Effector memory CD8-positive, alpha-beta T cell (primary cell): Measurements from ENCODE around the gene PCSK5.
"Not testable (repeated sequence)": the region's sequence is repeated elsewhere in the genome, so short reads cannot be mapped to it uniquely, and the experiment has no call there.

ENCODE experiments used
- ATAC-seq: fragments of 150-1000 bp; cut with Tn5 transposase; replicated peaks from 2 replicates; pipeline ENCODE4 v1.10.0; 2021; ENCODE audit warnings: mild to moderate bottlenecking, moderate library complexity
- DNase-seq, 3 experiments: peaks; one replicate each; pipeline ENCODE4 v3.0.0; 2021
- H3K27ac Mint-ChIP-seq, 2 donors: one replicate each; pipeline ENCODE4 v1.8.0; 2022; ENCODE audit warnings: mild to moderate bottlenecking in 2 of 2, mixed read lengths in 2 of 2, moderate library complexity in 2 of 2
- H3K27me3 Mint-ChIP-seq, 2 donors: one replicate each; pipeline ENCODE4 v1.8.0; 2022; ENCODE audit warnings: mixed read lengths in 2 of 2
- H3K36me3 Mint-ChIP-seq: one replicate; pipeline ENCODE4 v1.8.0; 2022; ENCODE audit warnings: mild to moderate bottlenecking, moderate library complexity, mixed read lengths; ENCODE audit not compliant: insufficient read depth
- H3K4me1 Mint-ChIP-seq, 2 donors: one replicate each; pipeline ENCODE4 v1.8.0; 2022; ENCODE audit warnings: low read depth in 2 of 2, mixed read lengths in 2 of 2
- H3K4me3 Mint-ChIP-seq, 2 donors: one replicate each; pipeline ENCODE4 v1.8.0; 2022; ENCODE audit warnings: mild to moderate bottlenecking in 2 of 2, mixed read lengths in 2 of 2, moderate library complexity in 2 of 2
- H3K9me3 Mint-ChIP-seq, 2 donors: one replicate each; pipeline ENCODE4 v1.8.0; 2022; ENCODE audit warnings: mixed read lengths in 2 of 2

The PCSK5 gene

DNA sequence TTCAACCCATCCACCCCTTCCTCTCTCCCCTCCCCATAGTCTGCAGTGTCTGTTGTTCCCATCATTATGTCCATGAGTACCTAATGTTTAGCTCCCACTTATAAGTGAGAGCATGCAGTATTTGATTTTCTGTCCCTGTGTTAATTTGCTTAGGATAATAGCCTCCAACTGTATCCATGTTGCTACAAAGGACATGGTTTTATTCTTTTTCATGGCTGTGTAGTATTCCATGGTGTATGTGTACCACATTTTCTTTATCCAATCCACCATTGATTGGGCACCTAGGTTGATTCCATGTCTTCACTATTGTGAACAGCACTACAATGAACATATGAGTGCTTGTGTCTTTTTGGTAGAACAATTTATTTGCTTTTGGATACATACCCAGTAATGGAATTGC lies 187.1 kb downstream of the PCSK5 start:
- Mint-ChIP-seq H3K27me3 (no peaks in the 10 kb centered on the region), H3K36me3 (no peaks in the 10 kb centered on the region), H3K4me3 (no peak overlapping the region), H3K27ac (no peak overlapping the region), H3K9me3 (peaks cover 8 to 11% of the 10 kb centered on the region in 2 donors), H3K4me1 (no peaks in the 10 kb centered on the region)
- no peak for DNase-seq
- ATAC-seq: no peak

DNA sequence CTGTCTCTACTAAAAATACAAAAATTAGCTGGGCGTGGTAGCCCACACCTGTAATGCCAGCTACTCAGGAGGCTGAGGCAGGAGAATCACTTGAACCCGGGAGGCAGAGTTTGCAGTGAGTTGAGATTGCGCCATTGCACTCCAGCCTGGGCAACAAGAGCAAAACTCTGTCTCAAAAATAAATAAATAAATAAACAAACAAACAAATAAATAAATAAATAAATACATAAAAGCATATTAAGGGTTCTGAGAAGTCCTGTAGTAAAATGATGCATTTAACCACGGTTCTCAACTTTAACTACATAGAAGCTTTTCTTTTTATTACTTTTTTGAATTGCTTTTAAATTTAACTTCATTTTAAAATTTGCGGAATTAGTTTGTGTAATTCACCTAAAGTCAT lies 190.8 kb downstream of the PCSK5 start:
- not testable (repeated sequence) for H3K27ac Mint-ChIP-seq, ATAC-seq, H3K27me3 Mint-ChIP-seq, H3K4me3 Mint-ChIP-seq, DNase-seq, H3K36me3 Mint-ChIP-seq, H3K4me1 Mint-ChIP-seq
- H3K9me3 Mint-ChIP-seq: peaks cover 5 to 11% of the 10 kb centered on the region in 2 donors

DNA sequence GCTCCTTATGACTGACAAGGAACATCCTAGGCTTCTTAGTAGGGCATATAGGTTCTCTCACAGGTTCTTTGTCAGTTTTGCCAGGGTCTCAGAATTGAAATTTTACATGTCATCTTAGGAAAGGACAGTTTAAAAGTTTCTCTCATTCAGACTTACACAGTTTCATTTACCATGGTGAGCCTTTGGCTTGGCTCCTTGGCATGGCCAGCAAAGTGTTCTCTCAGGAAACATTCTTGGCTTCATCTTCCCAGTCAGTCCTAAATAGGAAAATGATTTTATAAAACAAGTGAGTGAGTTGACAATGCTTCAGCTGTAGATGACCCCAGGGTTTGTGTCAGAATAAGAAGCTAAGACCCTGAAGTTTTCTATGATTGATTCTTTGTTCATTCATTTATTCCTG lies 191.6 kb downstream of the PCSK5 start:
- H3K9me3 Mint-ChIP-seq: peaks cover 5 to 11% of the 10 kb centered on the region in 2 donors
- DNase-seq (no peak), ATAC-seq (no peak)
- no peaks in the 10 kb centered on the region for H3K27me3 Mint-ChIP-seq
- peaks cover 3% of the 10 kb centered on the region for H3K36me3 Mint-ChIP-seq
- no peak overlapping the region for H3K4me3 Mint-ChIP-seq
- no peak overlapping the region for H3K27ac Mint-ChIP-seq
- no peaks in the 10 kb centered on the region for H3K4me1 Mint-ChIP-seq

DNA sequence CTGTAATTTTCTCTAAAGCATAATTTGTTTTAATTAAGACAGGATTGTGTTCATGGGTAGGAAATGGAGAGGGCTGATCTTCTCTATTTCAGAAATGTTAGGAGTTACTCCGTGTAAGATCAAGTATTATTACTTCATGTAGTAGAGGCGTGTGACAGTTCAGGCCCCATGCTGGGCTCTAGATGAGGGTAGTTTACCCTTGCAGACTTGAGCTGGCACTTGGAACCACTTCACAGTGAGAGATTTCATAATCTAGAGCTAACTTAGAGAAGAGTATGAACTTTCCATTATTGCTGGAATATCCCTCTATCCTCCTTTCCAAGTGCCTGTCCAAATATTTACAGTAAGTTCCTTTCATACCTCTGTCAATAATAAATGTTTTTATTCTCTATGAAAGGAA lies 195.1 kb downstream of the PCSK5 start:
- ATAC-seq: no peak
- Mint-ChIP-seq H3K27ac (no peak overlapping the region), H3K9me3 (peaks cover 0 to 6% of the 10 kb centered on the region in 2 donors), H3K4me3 (no peak overlapping the region), H3K36me3 (peaks cover 3% of the 10 kb centered on the region), H3K4me1 (no peaks in the 10 kb centered on the region), H3K27me3 (no peaks in the 10 kb centered on the region)
- DNase-seq: no peak

DNA sequence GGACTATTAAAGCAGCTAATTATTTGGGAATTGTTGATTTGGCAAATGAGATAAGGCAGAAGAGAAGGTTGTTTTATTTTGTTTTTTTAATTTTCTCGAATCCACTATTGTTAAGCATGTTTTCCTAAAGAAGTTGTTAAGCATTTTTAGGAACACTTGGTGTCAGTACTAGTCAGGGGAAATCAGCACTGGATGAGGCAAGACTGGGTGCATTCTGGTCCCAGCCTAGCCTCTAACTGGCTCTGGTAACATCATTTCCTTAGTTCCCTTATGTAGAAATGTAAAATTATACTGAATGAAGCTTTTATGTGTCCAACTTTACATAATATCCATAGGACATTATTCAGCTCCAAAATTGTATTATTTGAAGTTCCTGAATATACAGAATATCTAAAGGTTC lies 196.1 kb downstream of the PCSK5 start:
- DNase-seq (no peak), ATAC-seq (no peak)
- H3K4me3 Mint-ChIP-seq: no peak overlapping the region
- no peaks in the 10 kb centered on the region for H3K4me1 Mint-ChIP-seq
- H3K36me3 Mint-ChIP-seq: peaks cover 3% of the 10 kb centered on the region
- no peaks in the 10 kb centered on the region for H3K27me3 Mint-ChIP-seq
- H3K27ac Mint-ChIP-seq: no peak overlapping the region
- H3K9me3 Mint-ChIP-seq: peaks cover 0 to 8% of the 10 kb centered on the region in 2 donors

DNA sequence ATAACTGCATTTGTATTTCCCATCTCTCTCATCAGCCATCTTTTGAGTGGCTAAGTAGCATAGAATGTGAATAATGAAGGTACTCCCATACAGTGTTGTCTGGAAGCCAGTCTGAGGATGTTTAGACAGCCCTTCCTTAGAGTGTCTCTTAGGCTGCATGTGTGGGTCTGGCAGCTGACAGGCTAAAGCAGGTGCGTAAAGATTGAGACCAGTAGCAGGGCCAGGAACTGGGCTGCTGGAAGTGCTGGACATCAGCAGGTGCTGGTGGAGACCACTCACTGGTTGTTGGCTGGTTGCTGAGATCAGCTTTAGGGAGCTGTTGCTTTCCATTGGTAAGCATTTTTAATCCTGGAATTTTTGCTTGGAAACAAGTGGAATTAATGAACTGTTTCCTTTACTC lies 197.5 kb downstream of the PCSK5 start:
- H3K27me3 Mint-ChIP-seq: no peaks in the 10 kb centered on the region
- ATAC-seq: no peak
- no peak for DNase-seq
- H3K9me3 Mint-ChIP-seq: peaks cover 0 to 7% of the 10 kb centered on the region in 2 donors
- H3K4me3 Mint-ChIP-seq: no peak overlapping the region
- no peaks in the 10 kb centered on the region for H3K4me1 Mint-ChIP-seq
- no peak overlapping the region for H3K27ac Mint-ChIP-seq
- H3K36me3 Mint-ChIP-seq: peaks cover under 1% of the 10 kb centered on the region

DNA sequence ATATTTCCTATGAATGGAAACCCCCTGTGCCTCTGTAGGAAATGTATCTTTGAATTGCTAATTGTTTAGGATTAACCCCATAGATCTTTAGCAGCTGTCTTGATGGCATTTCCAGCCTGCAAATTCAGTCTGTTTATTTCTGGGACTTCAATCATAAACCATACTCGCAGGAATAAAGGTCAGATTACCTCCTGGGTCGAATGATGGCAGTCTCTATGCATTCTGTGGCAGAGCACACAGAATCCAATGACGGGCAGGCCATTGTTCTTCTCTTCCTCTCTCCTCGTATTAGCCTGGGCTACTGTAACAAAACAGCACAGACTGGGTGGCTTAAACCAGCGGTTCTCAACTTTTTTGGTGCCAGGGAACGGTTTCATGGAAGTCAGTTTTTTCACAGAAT lies 199.9 kb downstream of the PCSK5 start:
- H3K4me1 Mint-ChIP-seq: no peaks in the 10 kb centered on the region
- no peaks in the 10 kb centered on the region for H3K36me3 Mint-ChIP-seq
- DNase-seq (no peak), ATAC-seq (no peak)
- no peak overlapping the region for H3K27ac Mint-ChIP-seq
- H3K4me3 Mint-ChIP-seq: no peak overlapping the region
- peaks cover 0 to 5% of the 10 kb centered on the region in 2 donors for H3K9me3 Mint-ChIP-seq
- H3K27me3 Mint-ChIP-seq: no peaks in the 10 kb centered on the region

DNA sequence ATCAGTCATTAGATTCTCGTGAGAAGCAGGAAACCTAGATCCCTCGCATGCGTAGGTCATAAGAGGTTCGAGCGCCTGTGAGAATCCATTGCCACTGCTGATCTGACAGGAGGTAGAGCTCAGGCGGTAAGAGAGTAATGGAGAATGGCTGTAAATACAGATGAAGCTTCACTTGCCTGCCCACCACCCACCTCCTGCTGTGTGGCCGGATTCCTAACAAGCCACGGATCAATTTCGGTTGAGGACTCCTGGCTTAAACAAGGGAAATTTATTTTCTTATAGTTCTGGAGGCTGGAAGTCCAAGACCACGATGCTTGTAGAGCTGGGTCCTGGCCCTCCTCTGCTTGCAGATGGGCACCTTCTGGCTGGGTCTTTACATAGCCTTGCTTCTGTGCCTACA lies 200.4 kb downstream of the PCSK5 start:
- Mint-ChIP-seq H3K27ac (no peak overlapping the region), H3K36me3 (no peaks in the 10 kb centered on the region)
- no peak for ATAC-seq

DNA sequence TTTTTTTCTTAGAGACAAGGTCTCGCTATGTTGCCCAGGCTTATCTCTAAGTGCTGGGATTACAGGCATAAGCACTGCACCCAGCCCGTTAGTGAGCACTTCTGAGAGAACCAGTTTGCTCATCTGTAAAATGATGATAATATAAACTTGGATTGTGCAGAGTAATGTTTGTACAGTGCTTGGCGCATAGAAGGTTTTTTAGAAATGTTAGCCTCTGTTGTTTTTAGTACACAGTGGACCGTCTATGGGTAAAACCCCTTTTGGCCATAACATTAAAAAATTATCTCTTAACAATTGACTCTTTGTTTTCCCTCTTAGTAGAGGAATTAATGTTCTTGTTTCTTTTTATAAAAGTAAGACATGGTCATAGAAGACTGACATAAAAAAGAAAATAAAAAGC lies 202.1 kb downstream of the PCSK5 start:
- ATAC-seq: no peak
- Mint-ChIP-seq H3K27ac (no peak overlapping the region), H3K4me1 (no peaks in the 10 kb centered on the region), H3K27me3 (no peaks in the 10 kb centered on the region), H3K36me3 (no peaks in the 10 kb centered on the region), H3K4me3 (no peak overlapping the region), H3K9me3 (peaks cover 0 to 5% of the 10 kb centered on the region in 2 donors)
- no peak for DNase-seq

More for the DNA sequence above, 200.4 kb downstream of the PCSK5 start:
- DNase-seq: no peak
- Mint-ChIP-seq H3K27me3 (no peaks in the 10 kb centered on the region), H3K4me1 (no peaks in the 10 kb centered on the region), H3K9me3 (peaks cover 0 to 5% of the 10 kb centered on the region in 2 donors), H3K4me3 (no peak overlapping the region)

DNA sequence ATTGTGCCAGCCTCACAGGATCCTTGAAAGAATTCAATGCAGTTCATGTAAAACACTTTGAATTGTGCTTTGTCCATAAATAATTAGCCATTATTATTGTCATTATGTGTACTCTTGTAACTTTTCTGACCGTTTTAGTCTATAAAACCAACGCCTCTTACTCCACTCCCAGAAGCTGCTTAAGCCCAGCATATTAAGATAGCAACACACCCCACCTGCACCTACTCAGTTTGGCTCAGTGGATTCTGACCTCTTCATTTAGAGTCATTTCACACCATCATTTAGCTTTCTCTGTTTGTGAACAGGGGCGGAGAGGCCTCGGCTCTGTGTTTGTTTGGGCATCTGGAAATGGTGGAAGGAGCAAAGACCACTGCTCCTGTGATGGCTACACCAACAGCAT lies 205.1 kb downstream of the PCSK5 start:
- H3K9me3 Mint-ChIP-seq: peaks cover 0 to 3% of the 10 kb centered on the region in 2 donors
- no peak overlapping the region for H3K27ac Mint-ChIP-seq
- no peak overlapping the region for H3K4me3 Mint-ChIP-seq
- ATAC-seq (no peak), DNase-seq (no peak)
- no peaks in the 10 kb centered on the region for H3K27me3 Mint-ChIP-seq
- no peaks in the 10 kb centered on the region for H3K4me1 Mint-ChIP-seq
- H3K36me3 Mint-ChIP-seq: no peaks in the 10 kb centered on the region

DNA sequence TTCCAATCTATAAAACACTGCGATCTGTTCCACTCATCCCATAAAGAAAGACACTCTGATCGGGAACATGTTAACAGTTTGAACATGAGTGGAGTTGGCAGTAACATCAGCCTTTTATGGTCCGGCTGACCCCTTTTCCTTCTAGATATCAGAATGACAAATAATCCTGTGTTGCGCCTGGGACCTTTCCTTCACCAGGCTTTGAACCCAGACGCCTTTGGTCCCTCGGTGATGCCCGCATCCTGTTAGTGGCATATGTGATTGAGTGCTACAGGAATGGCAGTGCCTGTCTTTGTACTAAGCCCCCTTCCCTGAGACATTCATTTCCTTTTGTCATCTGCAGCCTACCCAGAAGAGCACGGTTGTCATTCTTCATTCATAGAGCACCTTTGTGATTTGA lies 209.0 kb downstream of the PCSK5 start:
- ATAC-seq: no peak
- Mint-ChIP-seq H3K27ac (no peak overlapping the region), H3K36me3 (no peaks in the 10 kb centered on the region), H3K4me3 (no peak overlapping the region), H3K27me3 (no peaks in the 10 kb centered on the region), H3K9me3 (peaks cover 0 to 1% of the 10 kb centered on the region in 2 donors), H3K4me1 (no peaks in the 10 kb centered on the region)
- DNase-seq: no peak

DNA sequence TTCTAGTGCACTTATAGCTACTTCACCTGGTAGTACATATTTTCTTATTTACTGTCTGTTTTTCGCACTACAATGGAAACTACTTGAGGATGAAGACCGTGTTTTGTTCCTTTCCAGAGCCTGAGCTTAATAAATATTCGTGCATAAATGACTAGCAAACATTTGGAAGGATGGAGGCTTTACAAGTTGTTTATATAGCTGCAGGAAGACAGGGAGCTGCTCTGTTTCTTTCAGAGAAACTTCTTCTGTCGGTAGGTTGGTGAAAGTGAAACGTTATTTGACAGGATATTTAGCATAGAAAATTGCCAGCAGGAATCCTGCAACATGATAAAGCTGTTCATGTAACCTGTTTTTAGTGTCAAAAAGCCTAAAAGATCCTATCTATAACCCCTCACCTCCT lies 210.6 kb downstream of the PCSK5 start:
- H3K4me3 Mint-ChIP-seq: no peak overlapping the region
- H3K27me3 Mint-ChIP-seq: no peaks in the 10 kb centered on the region
- DNase-seq: no peak
- no peaks in the 10 kb centered on the region for H3K36me3 Mint-ChIP-seq
- H3K27ac Mint-ChIP-seq: no peak overlapping the region
- no peak for ATAC-seq
- H3K9me3 Mint-ChIP-seq: peaks cover 0 to 1% of the 10 kb centered on the region in 2 donors
- no peaks in the 10 kb centered on the region for H3K4me1 Mint-ChIP-seq

DNA sequence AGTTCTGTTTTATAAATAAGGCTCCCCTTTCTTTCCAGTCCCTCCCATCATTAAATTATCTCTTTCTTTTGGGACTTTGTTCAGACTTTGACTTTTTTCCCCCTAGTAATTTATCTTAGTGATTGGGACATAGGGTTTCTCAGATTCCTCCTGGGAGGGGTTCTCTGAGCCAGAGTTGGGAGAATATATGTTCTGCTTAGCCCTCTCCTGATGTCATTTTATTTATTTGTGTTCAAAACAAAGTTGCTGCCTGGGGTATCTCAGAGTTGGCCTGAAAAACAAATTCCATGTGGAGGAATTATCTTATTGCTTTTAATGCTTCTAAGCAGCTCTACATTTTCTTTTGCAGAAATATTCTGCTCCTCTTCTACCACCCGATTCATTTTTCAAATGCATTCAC lies 211.0 kb downstream of the PCSK5 start:
- H3K4me3 Mint-ChIP-seq: no peak overlapping the region
- ATAC-seq (no peak), DNase-seq (no peak)
- no peaks in the 10 kb centered on the region for H3K36me3 Mint-ChIP-seq
- peaks cover 0 to 1% of the 10 kb centered on the region in 2 donors for H3K9me3 Mint-ChIP-seq
- H3K27me3 Mint-ChIP-seq: no peaks in the 10 kb centered on the region
- H3K27ac Mint-ChIP-seq: no peak overlapping the region
- no peaks in the 10 kb centered on the region for H3K4me1 Mint-ChIP-seq

DNA sequence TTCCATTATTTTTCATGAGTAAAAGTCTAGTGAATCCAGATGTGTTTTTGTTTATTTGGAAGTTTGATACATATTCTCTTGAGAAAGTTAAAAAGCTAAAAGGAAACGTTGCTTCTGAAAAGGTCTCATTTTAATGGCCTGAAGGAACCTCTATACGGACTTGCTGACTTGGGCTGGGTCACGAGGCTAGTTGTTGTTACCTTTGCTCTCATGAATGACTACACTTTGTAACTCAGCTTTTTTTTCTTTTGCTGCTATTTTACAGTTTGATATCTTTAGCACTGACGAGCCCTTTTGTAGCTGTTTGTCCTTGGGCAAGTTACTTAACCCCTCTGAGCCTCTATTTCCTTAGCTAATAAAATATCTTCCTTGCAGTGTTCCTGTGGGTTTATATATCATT lies 211.5 kb downstream of the PCSK5 start:
- H3K27me3 Mint-ChIP-seq: no peaks in the 10 kb centered on the region
- no peaks in the 10 kb centered on the region for H3K4me1 Mint-ChIP-seq
- H3K9me3 Mint-ChIP-seq: peaks cover 0 to 1% of the 10 kb centered on the region in 2 donors
- no peaks in the 10 kb centered on the region for H3K36me3 Mint-ChIP-seq
- no peak overlapping the region for H3K27ac Mint-ChIP-seq
- ATAC-seq: no peak
- DNase-seq: no peak
- no peak overlapping the region for H3K4me3 Mint-ChIP-seq
